ENCODE data around the gene GHRHR. TPM values are rescaled to one million over a fixed set of nuclear protein-coding genes. Genes with fewer than 3 reads are reported as not detected.

GHRHR gene
- polyA plus RNA-seq, 1 donor, result not detected

GRCh38 chr7:30975256-30975899 is 11.6 kb downstream of the GHRHR start:
- no peak for DNase-seq
- peaks cover 10% of the 10 kb centered on the region for H3K4me1 ChIP-seq (ENCODE audit: control insufficient read depth, insufficient read depth, low read length)
- WGBS (ENCODE audit: insufficient coverage, low lambda C conversion rate), result no CpG with 5 or more reads among the region's 5 CpGs
- H3K36me3 ChIP-seq (ENCODE audit: control insufficient read depth, insufficient read depth, low read length), result no peaks in the 10 kb centered on the region
- H3K27me3 ChIP-seq (ENCODE audit: control insufficient read depth, insufficient read depth, low read length), result peaks cover 2% of the 10 kb centered on the region
- H3K27ac ChIP-seq (ENCODE audit: low read length), result no peak overlapping the region
- no peak overlapping the region for H3K4me3 ChIP-seq (ENCODE audit: low read length)
- no peaks in the 10 kb centered on the region for H3K9me3 ChIP-seq (ENCODE audit: control insufficient read depth, low read depth, low read length)

- H3K27me3 ChIP-seq (ENCODE audit: control insufficient read depth, insufficient read depth, low read length), result peaks cover 3% of the 10 kb centered on the region
- no peaks in the 10 kb centered on the region for H3K36me3 ChIP-seq (ENCODE audit: control insufficient read depth, insufficient read depth, low read length)
- no peak overlapping the region for H3K27ac ChIP-seq (ENCODE audit: low read length)
- H3K4me3 ChIP-seq (ENCODE audit: low read length), result no peak overlapping the region
- H3K9me3 ChIP-seq (ENCODE audit: control insufficient read depth, low read depth, low read length), result no peaks in the 10 kb centered on the region
- H3K4me1 ChIP-seq (ENCODE audit: control insufficient read depth, insufficient read depth, low read length), result peaks cover 10% of the 10 kb centered on the region
- no peak for DNase-seq
- WGBS (ENCODE audit: insufficient coverage, low lambda C conversion rate), result no CpG with 5 or more reads among the region's 5 CpGs
Observed at GRCh38 chr7:30976381-30976780, 12.6 kb downstream of the GHRHR start.

GRCh38 chr7:30977222-30977621 is 13.5 kb downstream of the GHRHR start:
- peaks cover 3% of the 10 kb centered on the region for H3K27me3 ChIP-seq (ENCODE audit: control insufficient read depth, insufficient read depth, low read length)
- no peaks in the 10 kb centered on the region for H3K36me3 ChIP-seq (ENCODE audit: control insufficient read depth, insufficient read depth, low read length)
- no peak overlapping the region for H3K27ac ChIP-seq (ENCODE audit: low read length)
- no CpG with 5 or more reads among the region's 1 CpG for WGBS (ENCODE audit: insufficient coverage, low lambda C conversion rate)
- no peaks in the 10 kb centered on the region for H3K9me3 ChIP-seq (ENCODE audit: control insufficient read depth, low read depth, low read length)
- H3K4me1 ChIP-seq (ENCODE audit: control insufficient read depth, insufficient read depth, low read length), result peaks cover 10% of the 10 kb centered on the region
- DNase-seq, result no peak
- H3K4me3 ChIP-seq (ENCODE audit: low read length), result no peak overlapping the region

- Histone ChIP-seq H3K27ac (ENCODE audit: low read length) (no peak overlapping the region), H3K27me3 (ENCODE audit: control insufficient read depth, insufficient read depth, low read length) (peaks cover 3% of the 10 kb centered on the region), H3K4me3 (ENCODE audit: low read length) (no peak overlapping the region), H3K4me1 (ENCODE audit: control insufficient read depth, insufficient read depth, low read length) (peaks cover 10% of the 10 kb centered on the region), H3K36me3 (ENCODE audit: control insufficient read depth, insufficient read depth, low read length) (no peaks in the 10 kb centered on the region), H3K9me3 (ENCODE audit: control insufficient read depth, low read depth, low read length) (no peaks in the 10 kb centered on the region)
- no CpG with 5 or more reads among the region's 9 CpGs for WGBS (ENCODE audit: insufficient coverage, low lambda C conversion rate)
- DNase-seq, result peak; percentile 55 to 58
Observed at GRCh38 chr7:30977896-30978564, 14.3 kb downstream of the GHRHR start.

GRCh38 chr7:30979027-30979426 is 15.3 kb downstream of the GHRHR start:
- peaks cover 4% of the 10 kb centered on the region for H3K27me3 ChIP-seq (ENCODE audit: control insufficient read depth, insufficient read depth, low read length)
- H3K36me3 ChIP-seq (ENCODE audit: control insufficient read depth, insufficient read depth, low read length), result no peaks in the 10 kb centered on the region
- no peak overlapping the region for H3K4me3 ChIP-seq (ENCODE audit: low read length)
- no peaks in the 10 kb centered on the region for H3K9me3 ChIP-seq (ENCODE audit: control insufficient read depth, low read depth, low read length)
- WGBS (ENCODE audit: insufficient coverage, low lambda C conversion rate), result no CpG with 5 or more reads among the region's 11 CpGs
- no peak overlapping the region for H3K27ac ChIP-seq (ENCODE audit: low read length)
- peaks cover 10% of the 10 kb centered on the region for H3K4me1 ChIP-seq (ENCODE audit: control insufficient read depth, insufficient read depth, low read length)
- DNase-seq, result no peak

- no peak overlapping the region for H3K4me3 ChIP-seq (ENCODE audit: low read length)
- H3K4me1 ChIP-seq (ENCODE audit: control insufficient read depth, insufficient read depth, low read length), result peaks cover under 1% of the 10 kb centered on the region
- WGBS (ENCODE audit: insufficient coverage, low lambda C conversion rate), result no CpG with 5 or more reads among the region's 7 CpGs
- no peak overlapping the region for H3K27ac ChIP-seq (ENCODE audit: low read length)
- peaks cover 7% of the 10 kb centered on the region for H3K27me3 ChIP-seq (ENCODE audit: control insufficient read depth, insufficient read depth, low read length)
- DNase-seq, result no peak
- H3K36me3 ChIP-seq (ENCODE audit: control insufficient read depth, insufficient read depth, low read length), result no peaks in the 10 kb centered on the region
- no peaks in the 10 kb centered on the region for H3K9me3 ChIP-seq (ENCODE audit: control insufficient read depth, low read depth, low read length)
Observed at GRCh38 chr7:30980194-30980593, 16.4 kb downstream of the GHRHR start.

- peaks cover 7% of the 10 kb centered on the region for H3K27me3 ChIP-seq (ENCODE audit: control insufficient read depth, insufficient read depth, low read length)
- H3K27ac ChIP-seq (ENCODE audit: low read length), result no peak overlapping the region
- DNase-seq, result no peak
- no peaks in the 10 kb centered on the region for H3K9me3 ChIP-seq (ENCODE audit: control insufficient read depth, low read depth, low read length)
- no peaks in the 10 kb centered on the region for H3K36me3 ChIP-seq (ENCODE audit: control insufficient read depth, insufficient read depth, low read length)
- no CpG with 5 or more reads among the region's 5 CpGs for WGBS (ENCODE audit: insufficient coverage, low lambda C conversion rate)
- no peak overlapping the region for H3K4me3 ChIP-seq (ENCODE audit: low read length)
- H3K4me1 ChIP-seq (ENCODE audit: control insufficient read depth, insufficient read depth, low read length), result no peaks in the 10 kb centered on the region
Observed at GRCh38 chr7:30980751-30981150, 17.0 kb downstream of the GHRHR start.

- WGBS (ENCODE audit: insufficient coverage, low lambda C conversion rate), result no CpG with 5 or more reads among the region's 15 CpGs
Observed at GRCh38 chr7:30983042-30983913, 19.5 kb downstream of the GHRHR start.

GRCh38 chr7:30983914-30984247 is 20.1 kb downstream of the GHRHR start:
- WGBS (ENCODE audit: insufficient coverage, low lambda C conversion rate), result no CpG with 5 or more reads among the region's 12 CpGs

More at GRCh38 chr7:30983042-30983913, 19.5 kb downstream of the GHRHR start:
- no peaks in the 10 kb centered on the region for H3K36me3 ChIP-seq (ENCODE audit: control insufficient read depth, insufficient read depth, low read length)
- DNase-seq, result peak; percentile 58 to 77
- H3K27me3 ChIP-seq (ENCODE audit: control insufficient read depth, insufficient read depth, low read length), result peaks cover 14% of the 10 kb centered on the region
- no peak overlapping the region for H3K27ac ChIP-seq (ENCODE audit: low read length)
- H3K4me1 ChIP-seq (ENCODE audit: control insufficient read depth, insufficient read depth, low read length), result no peaks in the 10 kb centered on the region
- H3K4me3 ChIP-seq (ENCODE audit: low read length), result no peak overlapping the region
- H3K9me3 ChIP-seq (ENCODE audit: control insufficient read depth, low read depth, low read length), result peaks cover under 1% of the 10 kb centered on the region

GRCh38 chr7:30984359-30985107 is 20.8 kb downstream of the GHRHR start:
- DNase-seq, result no peak
- no peaks in the 10 kb centered on the region for H3K36me3 ChIP-seq (ENCODE audit: control insufficient read depth, insufficient read depth, low read length)
- peaks cover 7% of the 10 kb centered on the region for H3K9me3 ChIP-seq (ENCODE audit: control insufficient read depth, low read depth, low read length)
- peaks cover 9% of the 10 kb centered on the region for H3K4me1 ChIP-seq (ENCODE audit: control insufficient read depth, insufficient read depth, low read length)
- WGBS (ENCODE audit: insufficient coverage, low lambda C conversion rate), result 39% methylated on average over 2 of the region's 13 CpGs
- H3K4me3 ChIP-seq (ENCODE audit: low read length), result no peak overlapping the region
- H3K27ac ChIP-seq (ENCODE audit: low read length), result no peak overlapping the region
- peaks cover 14% of the 10 kb centered on the region for H3K27me3 ChIP-seq (ENCODE audit: control insufficient read depth, insufficient read depth, low read length)

More at GRCh38 chr7:30983914-30984247, 20.1 kb downstream of the GHRHR start:
- peaks cover 4% of the 10 kb centered on the region for H3K4me1 ChIP-seq (ENCODE audit: control insufficient read depth, insufficient read depth, low read length)
- H3K27ac ChIP-seq (ENCODE audit: low read length), result no peak overlapping the region
- H3K27me3 ChIP-seq (ENCODE audit: control insufficient read depth, insufficient read depth, low read length), result peaks cover 14% of the 10 kb centered on the region
- H3K9me3 ChIP-seq (ENCODE audit: control insufficient read depth, low read depth, low read length), result peaks cover 6% of the 10 kb centered on the region
- no peaks in the 10 kb centered on the region for H3K36me3 ChIP-seq (ENCODE audit: control insufficient read depth, insufficient read depth, low read length)
- no peak for DNase-seq
- H3K4me3 ChIP-seq (ENCODE audit: low read length), result no peak overlapping the region

Data from large intestine (tissue), 3 donors.